Fibroblast of skin of right biceps (primary cell): ENCODE results near the gene CENPE.

Experiments used
- DNase-seq: peaks from one replicate; pipeline ENCODE4 v3.0.0-alpha.2; 2013

Gene CENPE

GRCh38 chr4:103129174-103129573, 69.0 kb downstream of the CENPE start:
- no peak for DNase-seq

- no peak for DNase-seq
These were observed 72.0 kb downstream of the CENPE start for GRCh38 chr4:103126126-103126525.

- DNase-seq: no peak
These were observed 75.0 kb downstream of the CENPE start for GRCh38 chr4:103123114-103123513.

- DNase-seq: peak; percentile 27
These were observed 80.0 kb downstream of the CENPE start for GRCh38 chr4:103118166-103118565.

- no peak for DNase-seq
These were observed 86.5 kb downstream of the CENPE start for GRCh38 chr4:103111598-103111997.

GRCh38 chr4:103108542-103108941, 89.6 kb downstream of the CENPE start:
- no peak for DNase-seq

GRCh38 chr4:103105558-103106356, 92.4 kb downstream of the CENPE start:
- DNase-seq: peak; percentile 23

- DNase-seq: no peak
These were observed 93.3 kb downstream of the CENPE start for GRCh38 chr4:103104886-103105285.

- DNase-seq: no peak
These were observed 97.5 kb downstream of the CENPE start for GRCh38 chr4:103100691-103101090.

GRCh38 chr4:103099691-103100392, 98.3 kb downstream of the CENPE start, which contains the start of gene BDH2:
Gene BDH2, minus strand, starts transcription at chr4:103099834. Its CDS starts 3,580 bp downstream, at chr4:103096254.
- DNase-seq: peak; percentile 93

- no peak for DNase-seq
These were observed 99.2 kb downstream of the CENPE start for GRCh38 chr4:103098756-103099440.

- DNase-seq: no peak
These were observed 99.8 kb downstream of the CENPE start for GRCh38 chr4:103098341-103098740.

- no peak for DNase-seq
These were observed 101.0 kb downstream of the CENPE start for GRCh38 chr4:103097112-103097511.

- DNase-seq: no peak
These were observed 103.1 kb downstream of the CENPE start for GRCh38 chr4:103095080-103095479.

GRCh38 chr4:103092245-103092644, 105.9 kb downstream of the CENPE start:
- DNase-seq: no peak

GRCh38 chr4:103091601-103092223, 106.4 kb downstream of the CENPE start:
- DNase-seq: peak; percentile 67

GRCh38 chr4:103089481-103089880, 108.7 kb downstream of the CENPE start:
- no peak for DNase-seq

GRCh38 chr4:103086551-103086950, 111.6 kb downstream of the CENPE start:
- no peak for DNase-seq

GRCh38 chr4:103085555-103086196, 112.5 kb downstream of the CENPE start:
- DNase-seq: no peak

GRCh38 chr4:103079621-103080020, 118.5 kb downstream of the CENPE start:
- DNase-seq: no peak

GRCh38 chr4:103076747-103077347, 121.3 kb downstream of the CENPE start, which contains the start of gene SLC9B2:
Gene SLC9B2, minus strand, starts transcription at chr4:103076761. Its CDS starts 9,211 bp downstream, at chr4:103067550.
- DNase-seq: no peak
